ENCODE measurements around the gene FOXRED2.

FOXRED2 gene

DNA sequence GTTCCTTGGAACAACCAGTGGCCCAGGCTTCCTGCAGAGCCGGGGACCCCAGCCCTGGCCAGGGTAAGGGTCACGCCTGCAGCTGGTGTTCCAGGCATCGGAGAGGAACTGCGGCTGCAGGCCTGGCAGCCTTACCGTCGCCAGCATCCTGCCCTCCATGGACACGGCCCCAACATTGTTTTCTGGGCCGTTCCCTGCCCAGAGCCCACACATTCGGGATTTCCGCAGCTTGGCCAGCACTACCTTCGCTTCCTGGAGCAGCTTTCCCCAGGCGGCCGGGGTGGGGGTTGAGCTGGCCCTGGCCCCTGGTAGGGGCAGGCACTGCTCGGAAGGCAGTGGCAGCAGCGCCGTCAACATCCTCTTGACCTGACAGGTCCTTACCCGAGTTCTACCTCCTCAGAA is 43.1 kb downstream of the FOXRED2 start:
- H3F3A ChIP-seq (ENCODE audit: insufficient read depth, low read length): no peaks in the 10 kb centered on the region
- no peak overlapping the region for H3K9ac ChIP-seq (ENCODE audit: low read length)
- peaks cover 26% of the 10 kb centered on the region; the same call in 1 of the 2 replicates for H3K36me3 ChIP-seq (ENCODE audit: insufficient read depth, low read length)
- H4K20me1 ChIP-seq (ENCODE audit: insufficient read depth, low read length): no peaks in the 10 kb centered on the region
- no peak overlapping the region for H3K4me3 ChIP-seq (ENCODE audit: low read depth, low read length, poor library complexity, severe bottlenecking)
- no peaks in the 10 kb centered on the region for H3K27me3 ChIP-seq (ENCODE audit: insufficient read depth, low read length)
- H3K79me2 ChIP-seq (ENCODE audit: insufficient read depth, low read length): no peaks in the 10 kb centered on the region
- H3K9me3 ChIP-seq (ENCODE audit: low read length): no peaks in the 10 kb centered on the region
- TF ChIP-seq EZH2 (IDR thresholded peaks at IDR 0.05; ENCODE audit: borderline replicate concordance, low read length): no peak
- TF ChIP-seq, protein P1, sequence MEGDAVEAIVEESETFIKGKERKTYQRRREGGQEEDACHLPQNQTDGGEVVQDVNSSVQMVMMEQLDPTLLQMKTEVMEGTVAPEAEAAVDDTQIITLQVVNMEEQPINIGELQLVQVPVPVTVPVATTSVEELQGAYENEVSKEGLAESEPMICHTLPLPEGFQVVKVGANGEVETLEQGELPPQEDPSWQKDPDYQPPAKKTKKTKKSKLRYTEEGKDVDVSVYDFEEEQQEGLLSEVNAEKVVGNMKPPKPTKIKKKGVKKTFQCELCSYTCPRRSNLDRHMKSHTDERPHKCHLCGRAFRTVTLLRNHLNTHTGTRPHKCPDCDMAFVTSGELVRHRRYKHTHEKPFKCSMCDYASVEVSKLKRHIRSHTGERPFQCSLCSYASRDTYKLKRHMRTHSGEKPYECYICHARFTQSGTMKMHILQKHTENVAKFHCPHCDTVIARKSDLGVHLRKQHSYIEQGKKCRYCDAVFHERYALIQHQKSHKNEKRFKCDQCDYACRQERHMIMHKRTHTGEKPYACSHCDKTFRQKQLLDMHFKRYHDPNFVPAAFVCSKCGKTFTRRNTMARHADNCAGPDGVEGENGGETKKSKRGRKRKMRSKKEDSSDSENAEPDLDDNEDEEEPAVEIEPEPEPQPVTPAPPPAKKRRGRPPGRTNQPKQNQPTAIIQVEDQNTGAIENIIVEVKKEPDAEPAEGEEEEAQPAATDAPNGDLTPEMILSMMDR (IDR thresholded peaks at IDR 0.05; ENCODE audit: low read length): no peak
- no peak overlapping the region for H3K27ac ChIP-seq (ENCODE audit: low read depth, low read length, poor library complexity, severe bottlenecking)
- H3K9me2 ChIP-seq (ENCODE audit: low read depth, low read length): no peaks in the 10 kb centered on the region
- H3K4me1 ChIP-seq (ENCODE audit: insufficient read depth, low read length, severe bottlenecking): no peaks in the 10 kb centered on the region
- H3K4me2 ChIP-seq (ENCODE audit: low read length): no peak overlapping the region
- no peak overlapping the region for H2AFZ ChIP-seq (ENCODE audit: low read length)

DNA sequence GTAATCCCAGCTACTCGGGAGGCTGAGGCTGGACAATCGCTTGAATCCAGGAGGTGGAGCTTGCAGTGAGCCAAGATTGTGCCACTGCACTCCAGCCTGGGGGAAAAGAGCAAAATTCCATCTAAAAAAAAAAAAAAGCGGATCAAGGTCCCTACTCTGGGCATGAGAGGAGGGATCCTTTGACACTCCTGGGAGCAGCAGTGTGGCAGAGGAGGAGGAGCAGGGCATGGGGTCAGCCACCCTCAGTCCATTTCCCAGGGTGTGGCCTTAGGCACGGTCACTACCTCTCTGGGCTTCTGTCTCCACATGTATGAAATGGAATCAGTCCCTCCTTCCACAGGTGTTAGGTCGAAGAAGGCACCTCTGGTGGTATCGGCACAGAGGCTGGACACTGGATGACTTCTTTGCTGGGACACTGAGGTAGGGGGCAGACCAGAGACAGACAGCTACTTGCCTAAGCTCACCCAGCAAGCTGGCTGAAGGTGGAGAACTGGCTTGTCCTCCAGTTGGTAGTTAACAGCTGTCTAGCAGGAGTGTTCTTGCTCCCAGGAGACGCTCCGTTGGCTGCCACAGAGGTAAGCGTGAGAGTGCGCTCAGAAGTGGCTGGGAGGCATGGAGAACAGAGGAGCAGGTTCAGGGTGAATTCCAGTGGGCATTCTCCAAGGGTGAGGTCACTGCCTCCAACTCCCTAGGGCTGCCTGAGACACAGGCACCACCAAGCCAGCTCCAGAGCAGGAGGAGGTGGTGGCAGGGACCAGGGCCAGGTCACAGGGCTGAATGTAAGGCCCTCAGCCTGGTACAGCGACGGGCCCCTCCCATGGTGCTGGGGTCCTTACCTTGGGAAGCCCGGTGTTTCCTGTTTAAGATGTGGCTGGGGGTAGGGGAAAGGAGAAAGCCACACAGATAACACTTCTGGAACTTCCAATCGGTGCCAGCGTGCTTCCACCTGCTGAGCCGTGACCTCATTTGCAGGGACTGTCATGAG is 44.9 kb downstream of the FOXRED2 start:
- Histone ChIP-seq H3K4me2 (ENCODE audit: low read length) (no peak overlapping the region), H3K9ac (ENCODE audit: low read length) (no peak overlapping the region), H3K9me3 (ENCODE audit: low read length) (no peaks in the 10 kb centered on the region), H3K9me2 (ENCODE audit: low read depth, low read length) (no peaks in the 10 kb centered on the region), H3F3A (ENCODE audit: insufficient read depth, low read length) (no peaks in the 10 kb centered on the region), H3K79me2 (ENCODE audit: insufficient read depth, low read length) (no peaks in the 10 kb centered on the region), H2AFZ (ENCODE audit: low read length) (no peak overlapping the region), H4K20me1 (ENCODE audit: insufficient read depth, low read length) (no peaks in the 10 kb centered on the region), H3K4me3 (ENCODE audit: low read depth, low read length, poor library complexity, severe bottlenecking) (no peak overlapping the region), H3K36me3 (ENCODE audit: insufficient read depth, low read length) (peaks cover 12% of the 10 kb centered on the region; the same call in 1 of the 2 replicates), H3K4me1 (ENCODE audit: insufficient read depth, low read length, severe bottlenecking) (no peaks in the 10 kb centered on the region), H3K27me3 (ENCODE audit: insufficient read depth, low read length) (no peaks in the 10 kb centered on the region), H3K27ac (ENCODE audit: low read depth, low read length, poor library complexity, severe bottlenecking) (no peak overlapping the region)
- TF ChIP-seq, protein P1 (IDR thresholded peaks at IDR 0.05; ENCODE audit: low read length): no peak
- TF ChIP-seq EZH2 (IDR thresholded peaks at IDR 0.05; ENCODE audit: borderline replicate concordance, low read length): no peak

DNA sequence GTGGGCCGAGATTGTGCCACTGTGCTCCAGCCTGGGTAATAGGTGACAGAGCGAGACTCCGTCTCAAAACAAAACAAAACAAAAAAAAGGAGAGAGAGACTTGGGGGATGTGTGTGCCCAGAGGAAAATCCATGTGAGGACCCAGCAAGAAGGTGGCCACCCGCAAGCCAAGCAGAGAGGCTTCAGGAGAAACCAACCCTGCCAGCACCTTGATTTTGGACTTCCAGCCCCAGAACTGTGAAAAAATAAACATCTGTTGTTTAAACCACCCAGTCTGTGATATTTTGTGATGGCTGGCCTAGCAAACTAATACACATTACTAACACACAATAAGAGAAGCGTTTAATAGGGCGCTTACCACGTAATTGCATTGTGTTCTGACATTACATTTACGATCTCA is 46.6 kb downstream of the FOXRED2 start:
- Histone ChIP-seq H3K27ac (ENCODE audit: low read depth, low read length, poor library complexity, severe bottlenecking) (no peak overlapping the region), H4K20me1 (ENCODE audit: insufficient read depth, low read length) (no peaks in the 10 kb centered on the region), H3K36me3 (ENCODE audit: insufficient read depth, low read length) (no peaks in the 10 kb centered on the region), H3K9me3 (ENCODE audit: low read length) (no peaks in the 10 kb centered on the region), H3K9ac (ENCODE audit: low read length) (no peak overlapping the region), H2AFZ (ENCODE audit: low read length) (no peak overlapping the region), H3K27me3 (ENCODE audit: insufficient read depth, low read length) (no peaks in the 10 kb centered on the region), H3K4me1 (ENCODE audit: insufficient read depth, low read length, severe bottlenecking) (peaks cover 9% of the 10 kb centered on the region), H3K79me2 (ENCODE audit: insufficient read depth, low read length) (no peaks in the 10 kb centered on the region), H3K4me2 (ENCODE audit: low read length) (no peak overlapping the region), H3F3A (ENCODE audit: insufficient read depth, low read length) (no peaks in the 10 kb centered on the region), H3K4me3 (ENCODE audit: low read depth, low read length, poor library complexity, severe bottlenecking) (no peak overlapping the region), H3K9me2 (ENCODE audit: low read depth, low read length) (no peaks in the 10 kb centered on the region)
- TF ChIP-seq, protein P1 (IDR thresholded peaks at IDR 0.05; ENCODE audit: low read length): no peak
- no peak for TF ChIP-seq EZH2 (IDR thresholded peaks at IDR 0.05; ENCODE audit: borderline replicate concordance, low read length)

Data from OCI-LY1 (cell line).